ENCODE measurements around the gene ZNF710. TPM values are rescaled to one million over a fixed set of nuclear protein-coding genes. Genes with fewer than 3 reads are reported as not detected.

Gene ZNF710
- total and polyA plus RNA-seq, 2 of the 8 experiments (the other 6 are each of a cell fraction or from before 2014, with no cell fraction given) = 10.5 to 24.0 TPM

DNA sequence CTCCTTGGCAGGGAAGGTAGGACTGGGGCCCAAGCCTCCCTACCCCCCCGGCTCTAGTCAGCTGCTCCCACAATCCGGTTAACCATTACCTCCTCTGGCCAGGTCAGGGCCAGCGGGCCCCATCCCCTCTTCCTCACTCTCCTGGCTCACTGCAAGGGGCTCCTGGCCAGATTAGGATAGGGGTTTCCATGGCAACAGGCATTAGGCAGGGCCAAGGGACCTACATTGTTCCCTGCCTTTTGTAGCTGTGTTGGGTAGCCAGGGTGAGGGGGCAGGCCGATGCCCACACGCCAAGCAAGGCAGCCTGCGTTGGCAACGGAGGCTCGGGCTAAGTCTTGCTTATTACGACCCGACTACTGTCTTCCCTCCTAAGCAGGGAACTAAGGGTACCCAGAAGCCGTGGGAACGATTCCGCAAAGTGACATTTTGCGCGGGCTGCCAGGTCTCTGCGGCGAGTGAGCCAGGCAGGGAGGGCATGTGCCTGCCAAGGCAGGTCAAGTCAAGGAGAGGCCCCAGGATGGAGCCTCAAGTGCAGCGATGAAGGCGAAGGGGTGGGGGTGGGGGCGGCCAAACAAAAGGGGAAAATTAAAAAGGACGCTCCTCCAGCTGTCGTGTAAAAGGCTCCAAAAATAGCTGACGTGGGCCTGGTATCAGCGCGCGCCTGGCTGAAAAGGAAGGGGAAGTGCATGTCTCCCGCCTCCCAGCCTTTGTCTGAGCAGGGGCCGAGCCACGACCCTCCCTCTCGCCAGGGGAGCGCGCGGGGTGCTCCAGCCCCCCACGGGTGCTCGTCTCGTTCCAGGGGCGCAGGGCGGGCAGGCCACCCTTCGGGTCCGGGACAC lies 100.2 kb downstream of the ZNF710 start:
- FAIRE-seq (no peak), DNase-seq (ENCODE audit: low read depth in 1 of 2, low spot score in 2 of 2) (no peak)
- Histone ChIP-seq H4K20me1 (replicated peaks in 1 of 2; ENCODE audit: control insufficient read depth in 1 of 2, insufficient read depth in 2 of 2, low read length in 2 of 2) (peaks cover 3 to 11% of the 10 kb centered on the region in 2 experiments), H3K4me3 (ENCODE audit: extremely low read depth in 1 of 4, insufficient read depth in 2 of 4, low read depth in 3 of 4, low read length in 4 of 4) (peak overlapping the region; percentile 70 to 85 (median 76)), H3K4me2 (ENCODE audit: insufficient read depth in 1 of 2, low read depth in 2 of 2, low read length in 2 of 2) (peak overlapping the region; percentile 85 to 88), H2AK5ac (ENCODE audit: low read depth, low read length) (no peak overlapping the region), H2BK15ac (ENCODE audit: low read length) (peak overlapping the region; percentile 99; the same call in 1 of the 2 replicates), H3K79me2 (ENCODE audit: control insufficient read depth in 1 of 2, insufficient read depth in 2 of 2, low read length in 2 of 2) (no peaks in the 10 kb centered on the region; a peak in 1 of 4 replicates), H3K56ac (replicated peaks; ENCODE audit: insufficient read length, low read depth, low read length) (peak overlapping the region; percentile 23), H2BK20ac (ENCODE audit: low read length) (no peak overlapping the region), H3K27ac (ENCODE audit: low read depth, low read length) (no peak overlapping the region), H3K9me3 (ENCODE audit: insufficient read depth in 2 of 2, low read depth in 1 of 2, low read length in 1 of 2) (no peaks in the 10 kb centered on the region), H3K36me3 (ENCODE audit: control insufficient read depth in 2 of 4, insufficient read depth in 4 of 4, low read length in 3 of 4) (no peaks in the 10 kb centered on the region), H3K27me3 (replicated peaks in 1 of 4; ENCODE audit: control insufficient read depth in 3 of 4, extremely low read depth in 1 of 4, insufficient read depth in 3 of 4, low read length in 3 of 4) (peaks cover 0 to 21% (median 13%) of the 10 kb centered on the region in 4 experiments; a peak in 6 of 7 replicates), H2BK12ac (ENCODE audit: low read depth, low read length) (peak overlapping the region; percentile 75; the same call in 1 of the 2 replicates), H3K9ac (replicated peaks in 1 of 4; ENCODE audit: extremely low read depth in 1 of 4, low read depth in 3 of 4, low read length in 3 of 4) (peak overlapping the region; percentile 61 to 97 (median 80); a peak in 5 of 7 replicates), H4K8ac (ENCODE audit: extremely low read depth, insufficient read depth, low read length) (peak overlapping the region; percentile 60), H2BK5ac (ENCODE audit: low read depth, low read length) (no peak overlapping the region), H3K23me2 (ENCODE audit: low read depth, low read length) (peaks cover 9% of the 10 kb centered on the region), H2AFZ (ENCODE audit: low read length) (no peak overlapping the region), H2BK120ac (replicated peaks; ENCODE audit: low read depth, low read length) (no peak overlapping the region), H3K23ac (ENCODE audit: insufficient read length) (no peak overlapping the region), H3K4me1 (replicated peaks in 1 of 4; ENCODE audit: control insufficient read depth in 3 of 4, insufficient read depth in 4 of 4, low read length in 3 of 4) (peaks cover 0 to 12% (median 7%) of the 10 kb centered on the region in 4 experiments; a peak in 6 of 7 replicates), H3K4ac (replicated peaks; ENCODE audit: insufficient read length, low read depth, low read length) (peak overlapping the region; percentile 3), H4K5ac (ENCODE audit: insufficient read length, low read depth, low read length) (no peak overlapping the region), H3K18ac (ENCODE audit: extremely low read depth, low read length) (peak overlapping the region; percentile 90), H4K91ac (replicated peaks; ENCODE audit: insufficient read length, low read length) (peak overlapping the region; percentile 72), H3K14ac (ENCODE audit: insufficient read length) (no peak overlapping the region), H3K79me1 (ENCODE audit: low read depth, low read length) (peaks cover 2% of the 10 kb centered on the region; the same call in 1 of the 2 replicates)
- 7% methylated on average over 31 of the region's 40 CpGs; no CpG with 5 or more reads in 1 of the 2 experiments for WGBS, 2 experiments (ENCODE audit: extremely low coverage in 1 of 2, insufficient coverage in 1 of 2, insufficient read length in 1 of 2, insufficient replicate concordance in 2 of 2, low coverage in 1 of 2, low lambda C conversion rate in 2 of 2, missing lambda C conversion rate in 1 of 2)
- CTCF ChIA-PET (ENCODE audit: partially characterized antibody) = interaction anchor here (1.0 to 7.2 kb wide), 6 partner anchors 15 to 203 kb away, joined by 3 to 56 read pairs (median 4); no protein-coding TSS in a partner anchor
- POLR2A ChIA-PET (ENCODE audit: partially characterized antibody) = interaction anchor here (0.7 to 1.6 kb wide), 9 partner anchors 18 to 351 kb away, joined by 3 to 7 read pairs (median 3); partner anchors contain the start of gene SEMA4B
- TF ChIP-seq CBX5 (IDR thresholded peaks at IDR 0.05; ENCODE audit: low read depth, low read length) (no peak), POLR2AphosphoS5 (IDR thresholded peaks at IDR 0.05; ENCODE audit: low read depth, low read length) (0 out of 2 replicates have a peak, but pooled peaks have one; percentile 15), GABPA (IDR thresholded peaks at IDR 0.05; ENCODE audit: borderline replicate concordance, insufficient read depth, low read length) (no peak), SIN3A (conservative IDR thresholded peaks at IDR 0.05 in 1 of 2, IDR thresholded peaks at IDR 0.05 in 1 of 2; ENCODE audit: low read depth in 1 of 2, low read length in 2 of 2) (peak in 1 of 2 experiments; percentile 30; a peak in 1 of 4 replicates), SAP30 (IDR thresholded peaks at IDR 0.05; ENCODE audit: insufficient read depth, insufficient replicate concordance, low read length) (peak; percentile 94), HDAC2 (IDR thresholded peaks at IDR 0.05; ENCODE audit: borderline replicate concordance in 1 of 2, low read depth in 2 of 2, low read length in 2 of 2) (no peak), CBX8 (IDR thresholded peaks at IDR 0.05; ENCODE audit: borderline replicate concordance, low read depth, low read length) (no peak)

Measured in H1 (cell line).